GM12878 (cell line): ENCODE data around the gene MYCN. TPM values are rescaled to one million over a fixed set of nuclear protein-coding genes. Genes with fewer than 3 reads are reported as not detected.
"Not testable (repeated sequence)": the region's sequence is repeated elsewhere in the genome, so short reads cannot be mapped to it uniquely, and the experiment has no call there.

Experiments
- ATAC-seq: fragments of 200-7000 bp; cut with Tn5 transposase; 3 replicates; pipeline ENCODE4 v1.9.1; 2020; ENCODE audit warnings: mild to moderate bottlenecking, moderate library complexity
- BruUV-seq: library from RNA; stranded (reverse); fragments of 400-500 nt; replicated peaks from 2 replicates; lab custom pipeline; 2021; lab: Mats Ljungman, UMichigan
- CTCF ChIA-PET: fragments of 300-600 bp; sonication (Branson Sonifier 250); formaldehyde crosslinking; extraction: SDS; loops from one replicate; lab custom pipeline; 2021; ENCODE audit warnings: inconsistent platforms; lab: Yijun Ruan, JAX
- POLR2A ChIA-PET: fragments of 350-600 bp; formaldehyde crosslinking; extraction: SDS; loops from one replicate; lab custom pipeline; 2021; ENCODE audit warnings: inconsistent platforms; lab: Charles Lee
- RAD21 ChIA-PET: fragments of 300-600 bp; sonication (Branson Sonifier 250); formaldehyde crosslinking; loops from one replicate; lab custom pipeline; 2023; ENCODE audit warnings: antibody characterized with exemption; ENCODE audit not compliant: unreplicated experiment; lab: Charles Lee
- SMC1A ChIA-PET: fragments of 300-600 bp; sonication (Branson Sonifier 250); formaldehyde crosslinking; loops from one replicate; lab custom pipeline; 2023; ENCODE audit not compliant: unreplicated experiment, uncharacterized antibody; lab: Charles Lee
- DNase-seq: peaks from one replicate; pipeline ENCODE4 v3.0.0-alpha.2; 2011; ENCODE audit warnings: low read depth, low spot score
- FAIRE-seq: peaks from 3 replicates; lab custom pipeline; 2011; peaks lifted over from hg19 to GRCh38; lab: Jason Lieb, UNC
- H2AFZ ChIP-seq: 2 replicates; pipeline ENCODE4 v1.6.0; 2011; ENCODE audit warnings: low read depth, low read length, control low read depth; ENCODE audit not compliant: control insufficient read depth
- H3K27ac ChIP-seq: 2 replicates; pipeline ENCODE4 v1.5.1; 2011; ENCODE audit warnings: control low read depth; ENCODE audit not compliant: control insufficient read depth, insufficient read depth
- H3K27me3 ChIP-seq, 2 experiments: replicated peaks in 1 of 2; 2 replicates each; pipeline versions ENCODE4 v1.6.0 to v1.6.1; 2011; ENCODE audit warnings: low read length in 1 of 2; ENCODE audit not compliant: control insufficient read depth in 2 of 2, insufficient read depth in 2 of 2
- H3K36me3 ChIP-seq, 2 experiments: 2 replicates each; pipeline ENCODE4 v1.5.1; 2011; ENCODE audit warnings: low read length in 1 of 2; ENCODE audit not compliant: control insufficient read depth in 2 of 2, insufficient read depth in 2 of 2
- H3K4me1 ChIP-seq: 2 replicates; pipeline ENCODE4 v1.6.1; 2011; ENCODE audit warnings: mild to moderate bottlenecking, low read length, moderate library complexity, mixed read lengths; ENCODE audit not compliant: control insufficient read depth, insufficient read depth
- H3K4me2 ChIP-seq: 2 replicates; pipeline ENCODE4 v1.6.0; 2011; ENCODE audit warnings: control low read depth; ENCODE audit not compliant: control insufficient read depth, insufficient read depth
- H3K4me3 ChIP-seq: fragments of 200-600 bp; sonication (generic); 2 replicates; pipeline ENCODE4 v1.5.1; 2016
- H3K79me2 ChIP-seq: 2 replicates; pipeline ENCODE4 v1.6.0; 2011; ENCODE audit warnings: low read length; ENCODE audit not compliant: control insufficient read depth, insufficient read depth
- H3K9ac ChIP-seq: 2 replicates; pipeline ENCODE4 v1.8.0; 2011; ENCODE audit warnings: low read length, control low read depth, mixed read lengths; ENCODE audit not compliant: control insufficient read depth, insufficient read depth
- H3K9me3 ChIP-seq: replicated peaks from 3 replicates; pipeline ENCODE4 v1.5.1; 2011; ENCODE audit warnings: mild to moderate bottlenecking, low read length; ENCODE audit not compliant: control insufficient read depth, insufficient read depth
- H4K20me1 ChIP-seq: 2 replicates; pipeline ENCODE4 v1.6.0; 2011; ENCODE audit not compliant: control insufficient read depth, insufficient read depth
- WGBS: methylation state at CpG from one replicate; pipeline ENCODE4 v1.1.6; 2016; ENCODE audit warnings: low lambda C conversion rate; ENCODE audit not compliant: insufficient replicate concordance, insufficient coverage; ENCODE audit errors: missing lambda C conversion rate; 5-methylcytosine and 5-hydroxymethylcytosine counted together
- in situ Hi-C: fragments of 300-500 bp; cut with MboI; formaldehyde crosslinking; loops from 9 replicates; pipeline ENCODE4 v1.14.3; 2018; ENCODE audit warnings: mixed read lengths
- intact Hi-C: fragments of 100-400 bp; cut with micrococcal nuclease; formaldehyde crosslinking; loops from one replicate; pipeline ENCODE4 v1.14.2; 2022; ENCODE audit not compliant: unreplicated experiment
- polyA plus RNA-seq, 11 experiments: library from polyadenylated mRNA; depleted of rRNA in 4 of 11; unstranded in 6 of 11; stranded (reverse) in 5 of 11; fragments of >200 nt; fragmentation: Nextera tagmentation in 4 of 11; fragmentation: Illumina TruSeq in 1 of 11; extraction: Ambion mirVana in 4 of 11; extraction: Trizol in 1 of 11; gene quantifications; 1 replicate in 1 of 11; 2 replicates in 10 of 11; pipeline versions ENCODE4 v1.2.1 to v1.2.3, GENCODE V29; 2011 to 2016; ENCODE audit warnings: inconsistent platforms in 2 of 11, missing spikeins in 2 of 11, low read depth in 1 of 11
- total RNA-seq, 4 experiments: library from RNA; depleted of rRNA in 3 of 4; stranded (reverse); fragments of >200 nt in 3 of 4; fragmentation: Illumina TruSeq in 1 of 4; extraction: Trizol in 1 of 4; gene quantifications; 2 replicates each; pipeline versions ENCODE4 v1.2.1 to v1.2.3, GENCODE V29; 2013 to 2021
- TF ChIP-seq, protein P1 (sequence below): fragments of 450-650 bp; IDR thresholded peaks from 2 replicates; pipeline ENCODE4 v1.6.1; 2017; ENCODE audit warnings: mild to moderate bottlenecking, low read depth, inconsistent platforms; ENCODE audit not compliant: poor library complexity, severe bottlenecking

MYCN gene
- total and polyA plus RNA-seq, 10 of the 15 experiments (the other 5 are each of a cell fraction or from before 2014, with no cell fraction given), result not detected

DNA sequence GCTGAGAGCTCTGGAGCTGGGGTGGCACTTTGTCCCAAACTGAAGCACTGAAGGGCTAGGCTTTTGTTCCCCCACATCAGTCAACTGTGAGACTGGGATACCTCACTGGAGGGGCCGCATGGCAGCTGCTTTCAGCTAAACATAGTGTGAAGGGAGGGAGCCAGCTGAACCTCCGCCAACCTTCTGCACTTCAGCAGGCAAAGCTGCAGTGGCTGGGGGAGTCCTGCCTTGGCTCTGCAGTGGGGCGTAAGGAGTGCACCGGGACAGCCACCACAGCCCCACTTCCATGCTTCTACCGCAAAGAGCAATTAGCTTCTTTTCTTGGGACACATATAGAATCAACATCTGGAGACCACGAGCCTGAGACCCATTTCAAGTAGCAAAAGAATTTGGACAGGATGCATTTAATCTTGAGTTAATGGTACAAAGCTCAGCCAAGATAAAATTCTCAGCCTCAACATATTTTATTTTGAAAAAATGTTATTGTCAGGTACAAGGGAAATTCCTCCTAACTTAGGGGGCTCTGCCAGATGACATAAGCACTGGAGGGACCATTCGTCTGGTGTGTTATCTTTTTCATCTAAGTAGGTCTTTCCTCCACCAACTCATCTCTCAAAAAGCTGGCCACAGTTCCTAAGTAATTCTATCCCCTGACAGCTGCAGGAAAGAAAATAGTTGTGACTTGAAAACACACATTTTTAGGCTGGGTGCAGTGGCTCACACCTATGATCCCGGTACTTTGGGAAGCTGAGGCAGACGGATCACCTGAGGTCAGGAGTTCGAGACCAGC is 25.6 kb upstream of the MYCN start (continued):
- TF ChIP-seq, protein P1, sequence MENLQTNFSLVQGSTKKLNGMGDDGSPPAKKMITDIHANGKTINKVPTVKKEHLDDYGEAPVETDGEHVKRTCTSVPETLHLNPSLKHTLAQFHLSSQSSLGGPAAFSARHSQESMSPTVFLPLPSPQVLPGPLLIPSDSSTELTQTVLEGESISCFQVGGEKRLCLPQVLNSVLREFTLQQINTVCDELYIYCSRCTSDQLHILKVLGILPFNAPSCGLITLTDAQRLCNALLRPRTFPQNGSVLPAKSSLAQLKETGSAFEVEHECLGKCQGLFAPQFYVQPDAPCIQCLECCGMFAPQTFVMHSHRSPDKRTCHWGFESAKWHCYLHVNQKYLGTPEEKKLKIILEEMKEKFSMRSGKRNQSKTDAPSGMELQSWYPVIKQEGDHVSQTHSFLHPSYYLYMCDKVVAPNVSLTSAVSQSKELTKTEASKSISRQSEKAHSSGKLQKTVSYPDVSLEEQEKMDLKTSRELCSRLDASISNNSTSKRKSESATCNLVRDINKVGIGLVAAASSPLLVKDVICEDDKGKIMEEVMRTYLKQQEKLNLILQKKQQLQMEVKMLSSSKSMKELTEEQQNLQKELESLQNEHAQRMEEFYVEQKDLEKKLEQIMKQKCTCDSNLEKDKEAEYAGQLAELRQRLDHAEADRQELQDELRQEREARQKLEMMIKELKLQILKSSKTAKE, result no peak
- TF ChIP-seq, all 136 proteins: peak for 0

DNA sequence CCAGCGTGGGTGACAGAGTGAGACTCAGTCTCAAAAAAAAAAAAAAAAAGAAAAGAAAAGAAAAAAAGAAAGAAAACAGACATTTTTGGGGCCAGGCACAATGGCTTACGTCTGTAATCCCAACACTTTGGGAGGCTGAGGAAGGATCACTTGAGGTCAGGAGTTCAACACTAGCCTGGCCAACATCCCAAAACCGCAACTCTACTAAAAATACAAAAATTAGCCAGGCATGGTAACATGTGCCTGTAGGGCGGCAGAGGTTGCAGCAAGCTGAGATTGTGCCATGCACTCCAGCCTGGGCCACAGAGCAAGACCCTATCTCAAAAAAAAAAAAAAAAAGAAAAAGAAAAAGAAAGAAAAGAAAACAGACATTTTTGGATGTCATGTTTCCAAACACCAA is 24.8 kb upstream of the MYCN start:
- SMC1A ChIA-PET, BruUV-seq, ATAC-seq: not testable (repeated sequence)

More for the DNA sequence above, 24.8 kb upstream of the MYCN start:
- H3K9me3 ChIP-seq, POLR2A ChIA-PET, H3K36me3 ChIP-seq, H3K9ac ChIP-seq, H3K4me3 ChIP-seq, in situ Hi-C loops, RAD21 ChIA-PET, FAIRE-seq, H3K4me2 ChIP-seq, intact Hi-C loops, H3K79me2 ChIP-seq, H3K27me3 ChIP-seq, H2AFZ ChIP-seq, H4K20me1 ChIP-seq, H3K4me1 ChIP-seq, H3K27ac ChIP-seq, DNase-seq, CTCF ChIA-PET: not testable (repeated sequence)
- WGBS, result 30% methylated on average over 3 of the region's 4 CpGs
